Gastroesophageal sphincter (tissue), 4 donors: ENCODE data around the gene ZFAND2A. TPM values are rescaled to one million over a fixed set of nuclear protein-coding genes. Genes with fewer than 3 reads are reported as not detected.

Experiments
- ATAC-seq: fragments of 150-250 bp; one replicate; pipeline ENCODE4 v1.9.1; 2016; ENCODE audit warnings: mild to moderate bottlenecking, moderate library complexity
- H3K27ac ChIP-seq, 4 donors: fragments of 200-600 bp; sonication (generic) in 3 of 4; 1 replicate in 3 of 4; 2 replicates in 1 of 4; pipeline ENCODE4 v1.5.1; 2016 to 2019
- H3K27me3 ChIP-seq: fragments of 200-600 bp; sonication (generic); one replicate; pipeline ENCODE4 v1.5.1; 2019
- H3K36me3 ChIP-seq, 2 donors: fragments of 200-600 bp; sonication (generic); one replicate each; pipeline ENCODE4 v1.5.1; 2019; ENCODE audit warnings: control low read depth in 1 of 2
- H3K4me1 ChIP-seq, 3 donors: fragments of 200-600 bp; sonication (generic); 1 replicate in 2 of 3; 2 replicates in 1 of 3; pipeline ENCODE4 v1.5.1; 2016 to 2019; ENCODE audit warnings: control low read depth in 2 of 3
- H3K4me3 ChIP-seq, 2 donors: fragments of 200-600 bp; sonication (generic); one replicate each; pipeline ENCODE4 v1.5.1; 2019; ENCODE audit warnings: mild to moderate bottlenecking in 1 of 2, moderate library complexity in 1 of 2
- H3K9me3 ChIP-seq, 3 donors: fragments of 200-600 bp; sonication (generic); one replicate each; pipeline ENCODE4 v1.5.1; 2017 to 2019; ENCODE audit warnings: control low read depth in 2 of 3
- EP300 ChIP-seq: sonication (generic); formaldehyde crosslinking; IDR thresholded peaks from one replicate; pipeline ENCODE4 v1.6.1; 2017; ENCODE audit warnings: antibody characterized with exemption, mild to moderate bottlenecking
- POLR2A ChIP-seq, 2 donors: fragments of 450-650 bp; IDR thresholded peaks; one replicate each; pipeline ENCODE4 v1.6.1; 2017; ENCODE audit warnings: antibody characterized with exemption in 2 of 2, mild to moderate bottlenecking in 2 of 2, moderate library complexity in 1 of 2
- POLR2AphosphoS5 ChIP-seq: sonication (generic); formaldehyde crosslinking; IDR thresholded peaks from one replicate; pipeline ENCODE4 v1.6.1; 2017; ENCODE audit warnings: antibody characterized with exemption
- WGBS, 2 donors: methylation state at CpG; one replicate each; pipeline ENCODE4 v1.1.5; 2018; ENCODE audit warnings: low coverage in 1 of 2; 5-methylcytosine and 5-hydroxymethylcytosine counted together
- total RNA-seq, 4 donors: library from RNA; depleted of rRNA; stranded (reverse); fragments of >200 nt; gene quantifications; one replicate each; pipeline ENCODE4 v1.1.0, GENCODE V29; 2016
- TF ChIP-seq, protein P1 (sequence below), 4 experiments: fragments of 200-600 bp in 2 of 4; fragments of 450-650 bp in 2 of 4; sonication (generic) in 1 of 4; IDR thresholded peaks; one replicate each; pipeline ENCODE4 v1.5.1; 2017 to 2019; ENCODE audit warnings: antibody characterized with exemption in 4 of 4, mild to moderate bottlenecking in 2 of 4, moderate library complexity in 2 of 4

The ZFAND2A gene
- total RNA-seq, 4 donors from 2014 or later = 19.1 to 28.0 (median 24.0) TPM

DNA sequence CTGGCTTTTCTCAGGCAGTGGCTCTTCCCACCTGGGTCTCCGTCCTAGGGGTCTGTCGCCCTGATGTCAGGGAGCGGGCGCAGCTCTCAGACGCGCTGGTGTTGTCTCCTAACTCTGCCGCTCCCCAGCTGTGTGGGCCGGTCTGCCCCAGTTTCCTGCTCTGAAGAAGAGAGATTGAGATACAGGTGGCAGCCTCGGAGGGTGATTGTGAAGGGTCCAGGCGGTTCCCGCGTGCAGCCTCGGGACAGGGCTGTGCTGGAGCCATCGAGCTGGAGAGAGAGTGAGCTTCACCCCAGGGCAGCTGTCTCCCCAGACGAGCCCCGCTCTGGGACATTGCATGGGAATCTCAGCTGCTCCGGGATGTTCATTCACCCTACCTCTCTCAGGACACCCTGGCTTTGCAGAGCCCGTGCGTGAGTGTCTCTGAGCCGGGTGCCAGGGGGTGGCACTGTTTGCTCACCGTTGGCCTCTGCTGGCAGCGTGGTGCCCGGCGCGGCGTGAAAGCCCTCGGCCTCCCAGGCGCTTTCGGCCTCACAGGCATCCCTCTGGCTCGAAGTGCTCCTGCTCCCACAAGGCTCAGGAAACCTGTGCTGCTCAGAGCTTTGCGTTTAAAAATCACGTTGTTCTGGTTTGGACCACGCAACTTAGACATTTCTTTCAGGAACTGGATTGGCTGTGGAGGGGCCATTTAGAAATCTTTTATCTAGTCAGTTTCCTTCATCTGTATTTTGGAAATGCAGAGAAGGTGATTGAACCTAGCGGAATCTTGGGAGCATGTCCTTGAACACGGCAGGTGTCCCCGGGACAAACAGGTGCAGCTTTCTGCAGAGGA, 33.8 kb upstream of the ZFAND2A start:
- TF ChIP-seq, protein P1, sequence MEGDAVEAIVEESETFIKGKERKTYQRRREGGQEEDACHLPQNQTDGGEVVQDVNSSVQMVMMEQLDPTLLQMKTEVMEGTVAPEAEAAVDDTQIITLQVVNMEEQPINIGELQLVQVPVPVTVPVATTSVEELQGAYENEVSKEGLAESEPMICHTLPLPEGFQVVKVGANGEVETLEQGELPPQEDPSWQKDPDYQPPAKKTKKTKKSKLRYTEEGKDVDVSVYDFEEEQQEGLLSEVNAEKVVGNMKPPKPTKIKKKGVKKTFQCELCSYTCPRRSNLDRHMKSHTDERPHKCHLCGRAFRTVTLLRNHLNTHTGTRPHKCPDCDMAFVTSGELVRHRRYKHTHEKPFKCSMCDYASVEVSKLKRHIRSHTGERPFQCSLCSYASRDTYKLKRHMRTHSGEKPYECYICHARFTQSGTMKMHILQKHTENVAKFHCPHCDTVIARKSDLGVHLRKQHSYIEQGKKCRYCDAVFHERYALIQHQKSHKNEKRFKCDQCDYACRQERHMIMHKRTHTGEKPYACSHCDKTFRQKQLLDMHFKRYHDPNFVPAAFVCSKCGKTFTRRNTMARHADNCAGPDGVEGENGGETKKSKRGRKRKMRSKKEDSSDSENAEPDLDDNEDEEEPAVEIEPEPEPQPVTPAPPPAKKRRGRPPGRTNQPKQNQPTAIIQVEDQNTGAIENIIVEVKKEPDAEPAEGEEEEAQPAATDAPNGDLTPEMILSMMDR (IDR thresholded peaks at IDR 0.05) = peak in 3 of 4 experiments; percentile 34 to 68 (median 51)
- TF ChIP-seq POLR2A (IDR thresholded peaks at IDR 0.05) = no peak
- TF ChIP-seq EP300 = no peak
- TF ChIP-seq POLR2AphosphoS5 = no peak
- ATAC-seq = peak; percentile 71
- Histone ChIP-seq H3K27me3 (peaks cover 77% of the 10 kb centered on the region), H3K9me3 (no peaks in the 10 kb centered on the region), H3K27ac (no peak overlapping the region), H3K36me3 (no peaks in the 10 kb centered on the region), H3K4me3 (no peak overlapping the region), H3K4me1 (peaks cover 0 to 7% (median 0%) of the 10 kb centered on the region in 3 donors)
- 91% methylated on average over 3 of the region's 36 CpGs; no CpG with 5 or more reads in 1 of the 2 donors for WGBS, 2 donors

DNA sequence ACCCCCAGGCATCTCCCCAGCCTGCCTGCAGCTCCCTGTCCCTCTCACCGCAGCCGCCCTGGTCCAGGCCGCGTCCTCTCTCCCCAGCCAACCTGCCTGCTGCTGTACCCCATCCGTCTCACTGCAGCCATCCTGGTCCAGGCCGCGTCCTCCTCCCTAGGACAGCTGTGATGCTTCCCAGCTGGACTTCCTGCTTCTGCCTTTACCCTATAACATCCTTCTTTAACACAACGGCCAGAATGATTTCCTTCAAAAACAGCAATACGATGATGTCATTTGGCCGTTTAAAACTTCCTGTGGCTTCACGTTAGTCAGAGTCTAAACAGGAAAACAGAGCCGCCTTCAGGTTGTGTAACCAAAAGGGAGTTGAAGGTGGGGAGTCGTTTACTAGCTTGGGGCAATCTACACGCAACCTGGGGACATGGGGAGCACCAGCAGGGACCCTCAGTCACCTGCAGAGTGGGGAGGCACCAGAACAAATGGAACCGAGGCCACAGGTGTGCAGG, 32.2 kb upstream of the ZFAND2A start:
- ATAC-seq = peak; percentile 19
- WGBS, 2 donors = 31% methylated on average over 11 of the region's 15 CpGs; no CpG with 5 or more reads in 1 of the 2 donors
- Histone ChIP-seq H3K9me3 (no peaks in the 10 kb centered on the region), H3K27ac (no peak overlapping the region), H3K4me1 (no peaks in the 10 kb centered on the region), H3K4me3 (no peak overlapping the region), H3K36me3 (no peaks in the 10 kb centered on the region), H3K27me3 (peaks cover 87% of the 10 kb centered on the region)
- TF ChIP-seq POLR2AphosphoS5 (no peak), POLR2A (IDR thresholded peaks at IDR 0.05) (no peak), EP300 (no peak)
- TF ChIP-seq, protein P1 (IDR thresholded peaks at IDR 0.05) = no peak

DNA sequence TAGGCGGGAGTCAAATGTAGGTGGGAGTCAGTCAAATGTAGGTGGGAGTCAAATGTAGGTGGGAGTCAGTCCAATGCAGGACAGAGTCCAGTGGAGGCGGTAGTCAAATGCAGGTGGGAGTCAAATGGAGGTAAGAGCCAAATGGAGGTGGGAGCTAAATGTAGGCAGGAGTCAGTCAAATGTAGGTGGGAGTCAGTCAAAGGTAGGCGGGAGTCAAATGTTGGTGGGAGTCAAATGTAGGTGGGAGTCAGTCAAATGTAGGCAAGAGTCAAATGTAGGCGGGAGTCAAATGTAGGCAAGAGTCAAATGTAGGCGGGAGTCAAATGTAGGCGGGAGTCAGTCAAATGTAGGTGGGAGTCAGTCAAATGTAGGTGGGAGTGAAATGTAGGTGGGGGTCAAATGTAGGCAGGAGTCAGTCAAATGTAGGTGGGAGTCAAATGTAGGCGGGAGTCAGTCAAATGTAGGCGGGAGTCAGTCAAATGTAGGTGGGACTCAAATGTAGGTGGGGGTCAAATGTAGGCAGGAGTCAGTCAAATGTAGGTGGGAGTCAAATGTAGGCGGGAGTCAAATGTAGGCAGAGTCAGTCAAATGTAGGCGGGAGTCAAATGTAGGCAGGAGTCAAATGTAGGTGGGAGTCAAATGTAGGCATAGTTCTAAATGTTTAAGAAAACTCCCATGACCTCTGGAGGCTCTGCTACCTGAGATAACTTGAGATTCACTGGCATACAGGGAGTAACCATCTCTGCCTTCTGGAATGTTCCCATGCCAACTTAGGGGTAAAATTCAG, 30.2 kb upstream of the ZFAND2A start:
- Histone ChIP-seq H3K36me3 (no peaks in the 10 kb centered on the region), H3K9me3 (no peaks in the 10 kb centered on the region), H3K27me3 (peaks cover 99% of the 10 kb centered on the region), H3K4me3 (no peak overlapping the region), H3K27ac (no peak overlapping the region), H3K4me1 (no peaks in the 10 kb centered on the region)
- WGBS, 2 donors = 82 to 88% methylated on average over 4 to 10 of the region's 10 CpGs
- no peak for TF ChIP-seq EP300
- TF ChIP-seq, protein P1 (IDR thresholded peaks at IDR 0.05) = no peak
- no peak for TF ChIP-seq POLR2A (IDR thresholded peaks at IDR 0.05)
- TF ChIP-seq POLR2AphosphoS5 = no peak
- no peak for ATAC-seq

DNA sequence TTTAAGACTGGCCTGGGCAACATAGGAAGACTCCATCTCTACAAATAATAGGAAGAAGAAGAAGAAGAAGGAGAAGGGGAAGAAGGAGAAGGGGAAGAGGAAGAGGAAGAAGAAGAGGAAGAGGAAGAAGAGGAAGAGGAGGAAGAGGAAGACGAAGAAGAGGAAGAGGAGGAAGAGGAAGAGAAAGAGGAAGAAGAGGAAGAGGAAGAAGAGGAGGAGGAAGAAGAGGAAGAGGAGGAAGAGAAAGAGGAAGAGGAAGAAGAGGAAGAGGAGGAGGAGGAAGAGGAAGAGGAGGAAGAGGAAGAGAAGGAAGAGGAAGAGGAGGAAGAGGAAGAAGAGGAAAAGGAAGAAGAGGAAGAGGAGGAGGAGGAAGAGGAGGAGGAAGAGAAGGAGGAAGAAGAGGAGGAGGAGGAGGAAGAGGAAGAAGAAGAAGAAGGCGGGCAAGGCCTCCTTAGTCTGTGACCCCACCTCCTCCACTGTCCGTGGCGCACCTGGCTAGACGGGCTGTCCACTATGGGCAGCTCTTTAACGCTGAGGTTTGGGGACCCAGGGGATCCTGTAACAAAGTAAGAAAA, 28.8 kb upstream of the ZFAND2A start:
- Histone ChIP-seq H3K36me3 (no peaks in the 10 kb centered on the region), H3K27ac (no peak overlapping the region), H3K9me3 (no peaks in the 10 kb centered on the region), H3K27me3 (peaks cover 99% of the 10 kb centered on the region), H3K4me3 (no peak overlapping the region), H3K4me1 (no peaks in the 10 kb centered on the region)
- TF ChIP-seq EP300 = no peak
- TF ChIP-seq POLR2A (IDR thresholded peaks at IDR 0.05) = no peak
- TF ChIP-seq POLR2AphosphoS5 = no peak
- TF ChIP-seq, protein P1 (IDR thresholded peaks at IDR 0.05) = no peak
- ATAC-seq = no peak
- 84 to 85% methylated on average over 5 of the region's 6 CpGs for WGBS, 2 donors
